GM23338 (cell line): Measurements from ENCODE around the gene PARVA. TPM values are rescaled to one million over a fixed set of nuclear protein-coding genes. Genes with fewer than 3 reads are reported as not detected.

Source experiments
- ATAC-seq: fragments of 200-7000 bp; cut with Tn5 transposase; 3 replicates; pipeline ENCODE4 v1.9.1; 2020
- DNase-seq: peaks from one replicate; pipeline ENCODE4 v3.0.0-alpha.2; 2015; ENCODE audit warnings: low spot score
- H2AFZ ChIP-seq: fragments of 200-600 bp; sonication (generic); 2 replicates; pipeline ENCODE4 v1.8.0; 2016; ENCODE audit warnings: antibody characterized with exemption, mild to moderate bottlenecking, moderate library complexity
- H3F3A ChIP-seq: fragments of 200-600 bp; sonication (generic); replicated peaks from 2 replicates; pipeline ENCODE4 v1.8.0; 2017; ENCODE audit warnings: antibody characterized with exemption, mixed run types, low read depth
- H3K27ac ChIP-seq: fragments of 200-600 bp; sonication (generic); 2 replicates; pipeline ENCODE4 v1.6.1; 2016; ENCODE audit warnings: low read depth
- H3K27me3 ChIP-seq: fragments of 200-600 bp; sonication (generic); 2 replicates; pipeline ENCODE4 v1.8.0; 2016; ENCODE audit warnings: mild to moderate bottlenecking, mixed run types, moderate library complexity; ENCODE audit not compliant: insufficient read depth
- H3K36me3 ChIP-seq: fragments of 200-600 bp; sonication (generic); 2 replicates; pipeline ENCODE4 v1.8.0; 2016; ENCODE audit warnings: mild to moderate bottlenecking; ENCODE audit not compliant: insufficient read depth
- H3K4me1 ChIP-seq: fragments of 200-600 bp; sonication (generic); 2 replicates; pipeline ENCODE4 v1.8.0; 2016; ENCODE audit warnings: mild to moderate bottlenecking, moderate library complexity; ENCODE audit not compliant: insufficient read depth
- H3K4me2 ChIP-seq: fragments of 200-600 bp; sonication (generic); 2 replicates; pipeline ENCODE4 v1.7.1; 2017; ENCODE audit warnings: mixed run types
- H3K4me3 ChIP-seq: fragments of 200-600 bp; sonication (generic); 2 replicates; pipeline ENCODE4 v1.6.1; 2016; ENCODE audit warnings: mixed run types
- H3K79me2 ChIP-seq: fragments of 200-600 bp; sonication (generic); replicated peaks from 2 replicates; pipeline ENCODE4 v1.8.0; 2017; ENCODE audit warnings: mild to moderate bottlenecking; ENCODE audit not compliant: insufficient read depth
- H3K9me2 ChIP-seq: fragments of 200-600 bp; sonication (generic); 2 replicates; pipeline ENCODE4 v1.8.0; 2017; ENCODE audit not compliant: insufficient read depth
- H4K20me1 ChIP-seq: fragments of 200-600 bp; sonication (generic); replicated peaks from 2 replicates; pipeline ENCODE4 v1.8.0; 2017; ENCODE audit warnings: mild to moderate bottlenecking; ENCODE audit not compliant: insufficient read depth
- H3K27ac Mint-ChIP-seq: 2 replicates; pipeline ENCODE4 v1.8.0; 2020; ENCODE audit warnings: inconsistent platforms, mild to moderate bottlenecking, moderate library complexity, mixed read lengths
- H3K27me3 Mint-ChIP-seq: 3 replicates; pipeline ENCODE4 v1.8.0; 2022; ENCODE audit warnings: low read depth, mild to moderate bottlenecking, moderate library complexity, mixed read lengths, inconsistent platforms; ENCODE audit not compliant: insufficient read depth, poor library complexity
- H3K36me3 Mint-ChIP-seq: 3 replicates; pipeline ENCODE4 v1.8.0; 2021; ENCODE audit warnings: low read depth, mild to moderate bottlenecking, inconsistent platforms, moderate library complexity, mixed read lengths
- H3K4me1 Mint-ChIP-seq: 3 replicates; pipeline ENCODE4 v1.8.0; 2020; ENCODE audit warnings: mild to moderate bottlenecking, inconsistent platforms, mixed read lengths
- H3K4me3 Mint-ChIP-seq: 3 replicates; pipeline ENCODE4 v1.8.0; 2021; ENCODE audit warnings: moderate library complexity, mild to moderate bottlenecking, inconsistent platforms, mixed read lengths
- H3K9me3 Mint-ChIP-seq: 3 replicates; pipeline ENCODE4 v1.8.0; 2020; ENCODE audit warnings: moderate library complexity, mild to moderate bottlenecking, inconsistent platforms, mixed read lengths
- CTCF ChIP-seq, 2 experiments: fragments of 200-600 bp in 1 of 2; sonication (generic) in 1 of 2; conservative IDR thresholded peaks; 2 replicates each; pipeline versions ENCODE4 v1.5.1 to v1.6.1; 2016 to 2017; ENCODE audit warnings: antibody characterized with exemption in 2 of 2, low read depth in 2 of 2, mild to moderate bottlenecking in 2 of 2, moderate library complexity in 1 of 2
- ETS1 ChIP-seq: IDR thresholded peaks from 2 replicates; pipeline ENCODE4 v1.6.1; 2016; ENCODE audit warnings: antibody characterized with exemption
- EZH2 ChIP-seq: fragments of 200-600 bp; sonication (generic); IDR thresholded peaks from one replicate; pipeline ENCODE4 v1.8.0; 2017; ENCODE audit warnings: antibody characterized with exemption, mild to moderate bottlenecking, low read depth; ENCODE audit not compliant: unreplicated experiment
- EZH2phosphoT487 ChIP-seq: fragments of 200-600 bp; sonication (generic); IDR thresholded peaks from one replicate; pipeline ENCODE4 v1.8.1; 2018; ENCODE audit warnings: antibody characterized with exemption; ENCODE audit not compliant: unreplicated experiment
- JUNB ChIP-seq: IDR thresholded peaks from one replicate; pipeline ENCODE4 v1.6.1; 2016; ENCODE audit warnings: antibody characterized with exemption; ENCODE audit not compliant: unreplicated experiment
- POLR2AphosphoS5 ChIP-seq: IDR thresholded peaks from 2 replicates; pipeline ENCODE4 v1.6.1; 2016; ENCODE audit warnings: antibody characterized with exemption, low read depth
- REST ChIP-seq: IDR thresholded peaks from one replicate; pipeline ENCODE4 v1.6.1; 2018; ENCODE audit warnings: antibody characterized with exemption; ENCODE audit not compliant: unreplicated experiment
- ZNF114 ChIP-seq: fragments of 250-450 bp; sonication (Bioruptor Pico); IDR thresholded peaks from 2 replicates; pipeline ENCODE4 v1.5.0; 2020; ENCODE audit warnings: mild to moderate bottlenecking, moderate library complexity
- polyA plus RNA-seq: library from polyadenylated mRNA; unstranded; fragments of >200 nt; fragmentation: Nextera tagmentation; extraction: Ambion mirVana; gene quantifications from 2 replicates; pipeline ENCODE4 v1.2.1, GENCODE V29; 2016
- total RNA-seq: library from RNA; depleted of rRNA; stranded (reverse); fragments of >200 nt; shearing (Covaris generic); gene quantifications from 2 replicates; pipeline ENCODE4 v1.2.3, GENCODE V29; 2014

Gene PARVA
- total and polyA plus RNA-seq, 2 experiments from 2014 or later: 5.8 to 6.9 TPM

GRCh38 chr11:12485328-12485727 is 108.0 kb downstream of the PARVA start:
- H3K4me2 ChIP-seq: no peak overlapping the region
- no peaks in the 10 kb centered on the region for H3K27me3 ChIP-seq
- Mint-ChIP-seq H3K27ac (no peak overlapping the region), H3K36me3 (peaks cover 13% of the 10 kb centered on the region), H3K9me3 (peaks cover 15% of the 10 kb centered on the region), H3K27me3 (peaks cover 4% of the 10 kb centered on the region), H3K4me3 (no peak overlapping the region), H3K4me1 (no peaks in the 10 kb centered on the region)
- H3K4me3 ChIP-seq: no peak overlapping the region
- TF ChIP-seq POLR2AphosphoS5 (no peak), CTCF (conservative IDR thresholded peaks at IDR 0.05; ENCODE audit: low read depth in 2 of 2) (peak; percentile 19 to 56; a peak in 2 of 4 replicates)
- no peak overlapping the region for H3K27ac ChIP-seq
- H3K79me2 ChIP-seq: no peaks in the 10 kb centered on the region
- DNase-seq (no peak), ATAC-seq (no peak)
- H3K36me3 ChIP-seq: 0 out of 2 replicates have a peak, but pooled peaks cover 5% of the 10 kb centered on the region
- no peaks in the 10 kb centered on the region for H4K20me1 ChIP-seq
- H3K9me2 ChIP-seq: 0 out of 2 replicates have a peak, but pooled peaks cover 5% of the 10 kb centered on the region
- H3F3A ChIP-seq: no peaks in the 10 kb centered on the region
- no peak overlapping the region for H2AFZ ChIP-seq
- no peaks in the 10 kb centered on the region for H3K4me1 ChIP-seq

- Mint-ChIP-seq H3K4me3 (no peak overlapping the region), H3K36me3 (peaks cover 13% of the 10 kb centered on the region), H3K27me3 (peaks cover 1% of the 10 kb centered on the region), H3K9me3 (peaks cover 15% of the 10 kb centered on the region), H3K27ac (no peak overlapping the region), H3K4me1 (peaks cover 5% of the 10 kb centered on the region)
- H4K20me1 ChIP-seq: no peaks in the 10 kb centered on the region
- H3K36me3 ChIP-seq: 0 out of 2 replicates have a peak, but pooled peaks cover 5% of the 10 kb centered on the region
- no peak overlapping the region for H3K4me2 ChIP-seq
- H3K79me2 ChIP-seq: no peaks in the 10 kb centered on the region
- ATAC-seq (no peak), DNase-seq (no peak)
- no peak overlapping the region for H3K27ac ChIP-seq
- H3F3A ChIP-seq: no peaks in the 10 kb centered on the region
- H3K4me3 ChIP-seq: no peak overlapping the region
- TF ChIP-seq ETS1 (no peak), POLR2AphosphoS5 (no peak), JUNB (no peak), CTCF (conservative IDR thresholded peaks at IDR 0.05; ENCODE audit: low read depth in 2 of 2) (no peak), ZNF114 (CRISPR knock-in tag) (no peak), EZH2 (no peak), REST (no peak), EZH2phosphoT487 (no peak)
- H3K4me1 ChIP-seq: peaks cover 7% of the 10 kb centered on the region; the same call in 1 of the 2 replicates
- H3K9me2 ChIP-seq: 0 out of 2 replicates have a peak, but pooled peaks cover 5% of the 10 kb centered on the region
- no peaks in the 10 kb centered on the region for H3K27me3 ChIP-seq
- no peak overlapping the region for H2AFZ ChIP-seq
Observed at GRCh38 chr11:12489246-12489772, 111.9 kb downstream of the PARVA start.
